ENCODE results near the gene NUDT17. TPM values are rescaled to one million over a fixed set of nuclear protein-coding genes. Genes with fewer than 3 reads are reported as not detected.

Gene NUDT17
- polyA plus RNA-seq, 1 donor from 2014 or later: 5.4 TPM

- H3K4me2 ChIP-seq (ENCODE audit: low read length): no peak overlapping the region
- H3K79me2 ChIP-seq (replicated peaks; ENCODE audit: insufficient read depth, low read length): peaks cover 5% of the 10 kb centered on the region
- no peak overlapping the region for H2AFZ ChIP-seq (ENCODE audit: low read depth, low read length)
- no peaks in the 10 kb centered on the region for H3K9me3 ChIP-seq (ENCODE audit: low read length)
- H3K27me3 ChIP-seq (ENCODE audit: insufficient read depth, low read depth, low read length): no peaks in the 10 kb centered on the region
- no peaks in the 10 kb centered on the region for H3K9me2 ChIP-seq (ENCODE audit: insufficient read depth, low read length)
- H4K20me1 ChIP-seq (ENCODE audit: insufficient read depth): no peaks in the 10 kb centered on the region
- no peak overlapping the region for H3K9ac ChIP-seq (ENCODE audit: low read length)
- H3K4me3 ChIP-seq (ENCODE audit: low read length): no peak overlapping the region
- H3K36me3 ChIP-seq (ENCODE audit: insufficient read depth, low read length): no peaks in the 10 kb centered on the region
- H3F3A ChIP-seq (ENCODE audit: insufficient read depth, low read length, poor library complexity, severe bottlenecking): no peaks in the 10 kb centered on the region
- no peak overlapping the region for H3K27ac ChIP-seq (ENCODE audit: low read length)
- TF ChIP-seq SMC3 (conservative IDR thresholded peaks at IDR 0.05; ENCODE audit: poor library complexity): no peak
- no peak for TF ChIP-seq REST (IDR thresholded peaks at IDR 0.05; ENCODE audit: borderline replicate concordance)
- no peak for TF ChIP-seq MXI1 (conservative IDR thresholded peaks at IDR 0.05; ENCODE audit: poor library complexity, severe bottlenecking)
- no peak for TF ChIP-seq TAF1 (IDR thresholded peaks at IDR 0.05; ENCODE audit: low read depth)
These were observed 10.1 kb downstream of the NUDT17 start for GRCh38 chr1:145855426-145855948.

- no peaks in the 10 kb centered on the region for H3F3A ChIP-seq (ENCODE audit: insufficient read depth, low read length, poor library complexity, severe bottlenecking)
- no peaks in the 10 kb centered on the region for H4K20me1 ChIP-seq (ENCODE audit: insufficient read depth)
- no peaks in the 10 kb centered on the region for H3K9me3 ChIP-seq (ENCODE audit: low read length)
- H2AFZ ChIP-seq (ENCODE audit: low read depth, low read length): no peak overlapping the region
- no peak for TF ChIP-seq SMC3 (conservative IDR thresholded peaks at IDR 0.05; ENCODE audit: poor library complexity)
- no peak for TF ChIP-seq MXI1 (conservative IDR thresholded peaks at IDR 0.05; ENCODE audit: poor library complexity, severe bottlenecking)
- no peak for TF ChIP-seq POLR2AphosphoS5 (IDR thresholded peaks at IDR 0.05)
- no peak for TF ChIP-seq REST (IDR thresholded peaks at IDR 0.05; ENCODE audit: borderline replicate concordance)
- TF ChIP-seq EP300 (conservative IDR thresholded peaks at IDR 0.05; ENCODE audit: poor library complexity, severe bottlenecking): no peak
- no peak for TF ChIP-seq CTCF (IDR thresholded peaks at IDR 0.05; ENCODE audit: poor library complexity, severe bottlenecking)
- no peak for TF ChIP-seq EZH2 (IDR thresholded peaks at IDR 0.05; ENCODE audit: borderline replicate concordance, insufficient read depth, low read length, poor library complexity, severe bottlenecking)
- TF ChIP-seq TAF1 (IDR thresholded peaks at IDR 0.05; ENCODE audit: low read depth): no peak
- no peak for TF ChIP-seq RAD21 (conservative IDR thresholded peaks at IDR 0.05)
- H3K79me2 ChIP-seq (replicated peaks; ENCODE audit: insufficient read depth, low read length): peaks cover 5% of the 10 kb centered on the region
- H3K27me3 ChIP-seq (ENCODE audit: insufficient read depth, low read depth, low read length): no peaks in the 10 kb centered on the region
- H3K4me2 ChIP-seq (ENCODE audit: low read length): peak overlapping the region; percentile 47
- H3K9ac ChIP-seq (ENCODE audit: low read length): no peak overlapping the region
- no peak overlapping the region for H3K27ac ChIP-seq (ENCODE audit: low read length)
- H3K36me3 ChIP-seq (ENCODE audit: insufficient read depth, low read length): no peaks in the 10 kb centered on the region
- H3K4me3 ChIP-seq (ENCODE audit: low read length): peak overlapping the region; percentile 94
- no peaks in the 10 kb centered on the region for H3K9me2 ChIP-seq (ENCODE audit: insufficient read depth, low read length)
These were observed 11.7 kb downstream of the NUDT17 start for GRCh38 chr1:145857170-145857569.

Data from neural cell (in vitro differentiated cells).